ENCODE data around the gene MOV10.

The MOV10 gene

DNA sequence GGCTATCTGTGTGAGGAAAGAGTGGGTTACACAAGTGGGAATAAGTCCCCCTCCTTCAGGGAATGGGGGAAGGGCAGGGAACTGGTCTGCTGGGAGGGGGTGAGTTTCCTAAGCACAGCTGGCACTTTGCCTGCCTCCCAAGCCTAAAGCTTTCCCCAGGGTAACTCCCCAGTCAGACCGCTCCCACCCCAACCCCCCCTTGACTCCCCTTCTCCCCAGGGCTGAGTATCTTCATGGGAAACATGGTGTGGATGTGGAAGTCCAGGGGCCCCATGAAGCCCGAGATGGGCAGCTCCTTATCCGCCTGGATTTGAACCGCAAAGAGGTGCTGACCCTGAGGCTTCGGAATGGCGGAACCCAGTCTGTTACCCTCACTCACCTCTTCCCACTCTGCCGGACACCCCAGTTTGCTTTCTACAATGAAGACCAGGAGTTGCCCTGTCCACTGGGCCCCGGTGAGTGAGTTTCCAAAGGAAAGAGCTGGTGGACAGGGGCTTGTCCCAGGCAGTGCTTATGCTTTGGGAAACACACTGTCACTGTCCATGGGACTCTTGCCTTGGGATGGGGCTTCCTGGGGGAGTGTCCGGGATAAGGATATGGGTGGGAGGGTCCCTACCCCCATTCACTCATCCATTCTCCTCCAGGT, 14.9 kb downstream of the MOV10 start:
- no peak for DNase-seq (ENCODE audit: low read depth in 1 of 2, low spot score in 1 of 2)
- H3K27me3 ChIP-seq (ENCODE audit: insufficient read depth, poor library complexity, severe bottlenecking), result no peaks in the 10 kb centered on the region
- no peak for TF ChIP-seq GABPA (IDR thresholded peaks at IDR 0.05; ENCODE audit: low read depth)
- no peak for TF ChIP-seq POLR2AphosphoS5 (IDR thresholded peaks at IDR 0.05; ENCODE audit: low read depth)
- TF ChIP-seq, protein P1, sequence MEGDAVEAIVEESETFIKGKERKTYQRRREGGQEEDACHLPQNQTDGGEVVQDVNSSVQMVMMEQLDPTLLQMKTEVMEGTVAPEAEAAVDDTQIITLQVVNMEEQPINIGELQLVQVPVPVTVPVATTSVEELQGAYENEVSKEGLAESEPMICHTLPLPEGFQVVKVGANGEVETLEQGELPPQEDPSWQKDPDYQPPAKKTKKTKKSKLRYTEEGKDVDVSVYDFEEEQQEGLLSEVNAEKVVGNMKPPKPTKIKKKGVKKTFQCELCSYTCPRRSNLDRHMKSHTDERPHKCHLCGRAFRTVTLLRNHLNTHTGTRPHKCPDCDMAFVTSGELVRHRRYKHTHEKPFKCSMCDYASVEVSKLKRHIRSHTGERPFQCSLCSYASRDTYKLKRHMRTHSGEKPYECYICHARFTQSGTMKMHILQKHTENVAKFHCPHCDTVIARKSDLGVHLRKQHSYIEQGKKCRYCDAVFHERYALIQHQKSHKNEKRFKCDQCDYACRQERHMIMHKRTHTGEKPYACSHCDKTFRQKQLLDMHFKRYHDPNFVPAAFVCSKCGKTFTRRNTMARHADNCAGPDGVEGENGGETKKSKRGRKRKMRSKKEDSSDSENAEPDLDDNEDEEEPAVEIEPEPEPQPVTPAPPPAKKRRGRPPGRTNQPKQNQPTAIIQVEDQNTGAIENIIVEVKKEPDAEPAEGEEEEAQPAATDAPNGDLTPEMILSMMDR (IDR thresholded peaks at IDR 0.05; ENCODE audit: insufficient read depth, low read length), result no peak
- no peak overlapping the region for H3K27ac ChIP-seq (replicated peaks)
- no peak overlapping the region for H3K4me3 ChIP-seq (replicated peaks; ENCODE audit: insufficient read depth, low read length)

DNA sequence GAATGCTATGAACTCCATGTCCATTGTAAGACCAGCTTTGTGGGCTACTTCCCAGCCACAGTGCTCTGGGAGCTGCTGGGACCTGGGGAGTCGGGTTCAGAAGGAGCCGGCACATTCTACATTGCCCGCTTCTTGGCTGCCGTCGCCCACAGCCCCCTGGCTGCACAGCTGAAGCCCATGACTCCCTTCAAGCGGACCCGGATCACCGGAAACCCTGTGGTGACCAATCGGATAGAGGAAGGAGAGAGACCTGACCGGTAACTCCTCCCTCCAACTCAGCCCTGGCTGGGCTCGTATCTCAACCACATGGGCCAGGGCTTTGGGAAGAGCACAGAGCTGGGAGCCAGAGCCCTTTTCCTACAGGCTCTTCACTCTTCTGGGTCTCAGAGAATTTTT, 15.4 kb downstream of the MOV10 start:
- H3K27ac ChIP-seq (replicated peaks), result no peak overlapping the region
- no peak overlapping the region for H3K4me3 ChIP-seq (replicated peaks; ENCODE audit: insufficient read depth, low read length)
- no peak for DNase-seq (ENCODE audit: low read depth in 1 of 2, low spot score in 1 of 2)
- no peak for TF ChIP-seq POLR2AphosphoS5 (IDR thresholded peaks at IDR 0.05; ENCODE audit: low read depth)
- TF ChIP-seq, protein P2, sequence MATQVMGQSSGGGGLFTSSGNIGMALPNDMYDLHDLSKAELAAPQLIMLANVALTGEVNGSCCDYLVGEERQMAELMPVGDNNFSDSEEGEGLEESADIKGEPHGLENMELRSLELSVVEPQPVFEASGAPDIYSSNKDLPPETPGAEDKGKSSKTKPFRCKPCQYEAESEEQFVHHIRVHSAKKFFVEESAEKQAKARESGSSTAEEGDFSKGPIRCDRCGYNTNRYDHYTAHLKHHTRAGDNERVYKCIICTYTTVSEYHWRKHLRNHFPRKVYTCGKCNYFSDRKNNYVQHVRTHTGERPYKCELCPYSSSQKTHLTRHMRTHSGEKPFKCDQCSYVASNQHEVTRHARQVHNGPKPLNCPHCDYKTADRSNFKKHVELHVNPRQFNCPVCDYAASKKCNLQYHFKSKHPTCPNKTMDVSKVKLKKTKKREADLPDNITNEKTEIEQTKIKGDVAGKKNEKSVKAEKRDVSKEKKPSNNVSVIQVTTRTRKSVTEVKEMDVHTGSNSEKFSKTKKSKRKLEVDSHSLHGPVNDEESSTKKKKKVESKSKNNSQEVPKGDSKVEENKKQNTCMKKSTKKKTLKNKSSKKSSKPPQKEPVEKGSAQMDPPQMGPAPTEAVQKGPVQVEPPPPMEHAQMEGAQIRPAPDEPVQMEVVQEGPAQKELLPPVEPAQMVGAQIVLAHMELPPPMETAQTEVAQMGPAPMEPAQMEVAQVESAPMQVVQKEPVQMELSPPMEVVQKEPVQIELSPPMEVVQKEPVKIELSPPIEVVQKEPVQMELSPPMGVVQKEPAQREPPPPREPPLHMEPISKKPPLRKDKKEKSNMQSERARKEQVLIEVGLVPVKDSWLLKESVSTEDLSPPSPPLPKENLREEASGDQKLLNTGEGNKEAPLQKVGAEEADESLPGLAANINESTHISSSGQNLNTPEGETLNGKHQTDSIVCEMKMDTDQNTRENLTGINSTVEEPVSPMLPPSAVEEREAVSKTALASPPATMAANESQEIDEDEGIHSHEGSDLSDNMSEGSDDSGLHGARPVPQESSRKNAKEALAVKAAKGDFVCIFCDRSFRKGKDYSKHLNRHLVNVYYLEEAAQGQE (IDR thresholded peaks at IDR 0.05; ENCODE audit: insufficient replicate concordance, low read depth), result no peak
- TF ChIP-seq, protein P1 (IDR thresholded peaks at IDR 0.05; ENCODE audit: insufficient read depth, low read length), result no peak
- no peaks in the 10 kb centered on the region for H3K27me3 ChIP-seq (ENCODE audit: insufficient read depth, poor library complexity, severe bottlenecking)

DNA sequence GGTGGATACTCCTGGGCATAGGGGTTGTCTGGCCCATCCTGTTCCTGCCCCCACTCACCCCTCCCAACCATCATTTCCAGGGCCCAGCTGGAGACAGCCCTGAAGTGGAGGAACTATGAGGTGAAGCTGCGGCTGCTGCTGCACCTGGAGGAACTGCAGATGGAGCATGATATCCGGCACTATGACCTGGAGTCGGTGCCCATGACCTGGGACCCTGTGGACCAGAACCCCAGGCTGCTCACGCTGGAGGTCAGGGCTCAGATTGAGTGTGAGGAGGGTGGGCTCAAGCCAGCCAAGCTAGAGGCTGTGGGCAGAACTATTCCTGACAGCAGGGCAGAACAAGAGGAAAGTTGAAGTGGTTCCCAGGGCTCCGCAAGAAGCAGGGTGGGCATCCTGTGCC, 18.2 kb downstream of the MOV10 start:
- no peaks in the 10 kb centered on the region for H3K27me3 ChIP-seq (ENCODE audit: insufficient read depth, poor library complexity, severe bottlenecking)
- no peak overlapping the region for H3K27ac ChIP-seq (replicated peaks)
- TF ChIP-seq GABPA (IDR thresholded peaks at IDR 0.05; ENCODE audit: low read depth), result no peak
- TF ChIP-seq POLR2AphosphoS5 (IDR thresholded peaks at IDR 0.05; ENCODE audit: low read depth), result no peak
- TF ChIP-seq, protein P1 (IDR thresholded peaks at IDR 0.05; ENCODE audit: insufficient read depth, low read length), result no peak
- no peak for DNase-seq (ENCODE audit: low read depth in 1 of 2, low spot score in 1 of 2)
- no peak overlapping the region for H3K4me3 ChIP-seq (replicated peaks; ENCODE audit: insufficient read depth, low read length)

DNA sequence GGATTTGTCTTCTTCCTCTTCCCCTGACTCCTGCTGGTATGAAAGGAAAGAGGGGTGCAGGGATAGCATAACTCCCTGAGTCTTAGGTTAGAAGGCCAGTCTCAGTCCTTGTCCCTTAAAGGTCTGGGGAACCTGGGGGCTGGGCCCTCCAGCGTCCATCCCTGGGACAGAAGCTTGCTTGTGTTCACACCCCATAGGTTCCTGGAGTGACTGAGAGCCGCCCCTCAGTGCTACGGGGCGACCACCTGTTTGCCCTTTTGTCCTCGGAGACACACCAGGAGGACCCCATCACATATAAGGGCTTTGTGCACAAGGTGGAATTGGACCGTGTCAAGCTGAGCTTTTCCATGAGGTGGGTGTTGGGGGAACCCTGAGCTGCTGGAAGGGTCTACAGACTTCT, 19.4 kb downstream of the MOV10 start:
- no peak overlapping the region for H3K27ac ChIP-seq (replicated peaks)
- no peaks in the 10 kb centered on the region for H3K27me3 ChIP-seq (ENCODE audit: insufficient read depth, poor library complexity, severe bottlenecking)
- no peak for DNase-seq (ENCODE audit: low read depth in 1 of 2, low spot score in 1 of 2)
- TF ChIP-seq, protein P2 (IDR thresholded peaks at IDR 0.05; ENCODE audit: insufficient replicate concordance, low read depth), result no peak
- no peak for TF ChIP-seq GABPA (IDR thresholded peaks at IDR 0.05; ENCODE audit: low read depth)
- no peak for TF ChIP-seq SPI1 (IDR thresholded peaks at IDR 0.05; ENCODE audit: borderline replicate concordance, low read depth)
- H3K4me3 ChIP-seq (replicated peaks; ENCODE audit: insufficient read depth, low read length), result no peak overlapping the region

All from HL-60 (cell line).